Posterior vena cava (tissue), 2 donors: ENCODE data around the gene RNF157. TPM values are rescaled to one million over a fixed set of nuclear protein-coding genes. Genes with fewer than 3 reads are reported as not detected.

Experiments
- DNase-seq: peaks from one replicate; pipeline ENCODE4 v3.0.0-alpha.2; 2020; ENCODE audit warnings: low spot score
- intact Hi-C, 2 donors: fragments of 100-400 bp; cut with DNase I; formaldehyde crosslinking; loops; one replicate each; pipeline versions ENCODE4 v1.14.1 to v1.14.2; 2022 to 2023
- total RNA-seq, 2 donors: library from RNA; stranded (reverse); fragmentation: NEBNext Ultra II Directional; extraction: Animal tissue kit (Norgen Biotek cat#: 25700); gene quantifications; one replicate each; pipeline ENCODE4 v1.2.1, GENCODE V29; 2021
- donor health status: DM: yes; HTN: yes; CAD: no.
- donor health status: DM: yes; HTN: yes; CAD: no.

The RNF157 gene
- total RNA-seq, 2 donors from 2014 or later: 1.9 TPM

GRCh38 chr17:76174037-76174436 is 66.3 kb downstream of the RNF157 start:
- intact Hi-C loops: no loop called here
- DNase-seq: no peak

- intact Hi-C loops: no loop called here
- no peak for DNase-seq
Observed at GRCh38 chr17:76173474-76173873, 66.8 kb downstream of the RNF157 start.

GRCh38 chr17:76171706-76172105 is 68.6 kb downstream of the RNF157 start:
- intact Hi-C loops: no loop called here
- no peak for DNase-seq

- DNase-seq: no peak
- intact Hi-C loops: no loop called here
Observed at GRCh38 chr17:76170114-76170513, 70.2 kb downstream of the RNF157 start.

- intact Hi-C loops: no loop called here
- DNase-seq: peak; percentile 64
Observed at GRCh38 chr17:76166906-76167305, 73.4 kb downstream of the RNF157 start.

- intact Hi-C loops: no loop called here
- peak; percentile 48 for DNase-seq
Observed at GRCh38 chr17:76166168-76166567, 74.1 kb downstream of the RNF157 start.

- no peak for DNase-seq
- intact Hi-C loops: no loop called here
Observed at GRCh38 chr17:76164331-76164730, 76.0 kb downstream of the RNF157 start.

GRCh38 chr17:76163919-76164318 is 76.4 kb downstream of the RNF157 start:
- no peak for DNase-seq
- intact Hi-C loops: no loop called here

DNA sequence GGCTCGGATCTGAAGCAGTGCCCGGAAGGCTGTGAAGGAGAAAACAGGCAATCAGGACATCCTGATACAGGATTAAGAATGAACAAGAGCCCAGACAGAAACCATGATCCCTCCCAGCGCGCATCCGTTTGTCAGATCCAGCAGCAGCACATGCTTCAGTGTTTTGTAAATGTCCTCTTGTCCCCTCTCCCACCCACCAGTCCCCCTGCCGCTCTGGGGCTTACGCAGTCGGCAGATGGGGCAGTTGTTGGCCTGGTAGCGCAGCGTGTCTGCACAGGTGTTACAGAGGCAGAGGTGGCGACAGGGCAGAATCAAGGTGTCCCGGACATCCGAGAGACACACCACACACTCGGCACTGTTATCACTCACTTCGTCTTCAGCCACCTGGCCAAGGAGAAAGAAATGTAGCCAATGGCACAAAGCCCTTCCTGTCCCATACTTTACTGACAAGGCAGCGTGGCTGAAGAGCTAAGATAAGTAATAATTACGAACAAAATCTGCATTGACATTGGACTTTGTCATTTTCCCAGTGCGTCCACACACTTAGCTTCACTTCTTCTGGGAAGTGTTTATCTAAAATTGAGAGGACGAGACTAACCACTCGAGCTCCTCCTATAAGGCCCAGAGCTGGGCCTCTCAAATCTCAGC is 78.5 kb downstream of the RNF157 start:
- peak; percentile 31 for DNase-seq
- intact Hi-C loops: no loop called here

GRCh38 chr17:76160896-76161528 is 79.3 kb downstream of the RNF157 start:
- DNase-seq: no peak
- intact Hi-C loops: no loop called here

DNA sequence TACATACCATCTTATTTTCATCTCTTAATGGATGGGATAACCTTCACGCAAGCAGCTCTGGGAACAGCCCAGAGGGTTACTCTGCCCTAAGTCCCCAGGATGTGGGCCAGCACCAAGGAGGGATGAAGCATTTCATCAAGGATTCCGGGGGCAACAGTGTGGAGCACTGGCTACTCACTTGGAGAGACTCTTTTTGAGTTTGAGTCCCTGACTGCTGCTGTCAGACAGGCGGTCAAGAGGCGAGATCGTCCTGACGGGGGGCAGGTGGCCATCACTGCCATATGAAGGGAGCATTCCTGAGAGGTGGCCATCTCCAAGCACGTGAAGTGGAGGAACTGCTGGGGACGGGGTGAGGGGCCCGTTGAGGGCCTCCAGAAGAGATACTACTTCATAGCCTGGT is 81.1 kb downstream of the RNF157 start:
- intact Hi-C loops: no loop called here
- peak; percentile 38 for DNase-seq

- no peak for DNase-seq
- intact Hi-C loops: no loop called here
Observed at GRCh38 chr17:76157759-76158158, 82.5 kb downstream of the RNF157 start.

DNA sequence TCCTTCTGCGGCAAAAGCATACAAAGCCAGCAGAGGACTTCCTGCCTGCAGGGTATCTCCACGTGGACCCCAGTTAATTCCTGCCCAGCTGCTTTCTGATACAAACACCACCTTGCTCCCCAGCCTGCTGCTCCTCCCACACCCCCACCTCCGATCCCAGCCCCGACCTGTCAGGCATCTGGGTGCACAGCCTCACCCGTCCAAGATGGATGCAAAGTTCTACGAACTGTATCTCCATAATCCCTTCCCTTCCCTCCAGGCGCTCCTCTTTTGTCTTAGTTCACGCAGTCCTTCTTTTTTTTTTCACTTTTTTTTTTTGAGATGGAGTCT is 83.7 kb downstream of the RNF157 start:
- intact Hi-C loops: no loop called here
- DNase-seq: peak; percentile 25

DNA sequence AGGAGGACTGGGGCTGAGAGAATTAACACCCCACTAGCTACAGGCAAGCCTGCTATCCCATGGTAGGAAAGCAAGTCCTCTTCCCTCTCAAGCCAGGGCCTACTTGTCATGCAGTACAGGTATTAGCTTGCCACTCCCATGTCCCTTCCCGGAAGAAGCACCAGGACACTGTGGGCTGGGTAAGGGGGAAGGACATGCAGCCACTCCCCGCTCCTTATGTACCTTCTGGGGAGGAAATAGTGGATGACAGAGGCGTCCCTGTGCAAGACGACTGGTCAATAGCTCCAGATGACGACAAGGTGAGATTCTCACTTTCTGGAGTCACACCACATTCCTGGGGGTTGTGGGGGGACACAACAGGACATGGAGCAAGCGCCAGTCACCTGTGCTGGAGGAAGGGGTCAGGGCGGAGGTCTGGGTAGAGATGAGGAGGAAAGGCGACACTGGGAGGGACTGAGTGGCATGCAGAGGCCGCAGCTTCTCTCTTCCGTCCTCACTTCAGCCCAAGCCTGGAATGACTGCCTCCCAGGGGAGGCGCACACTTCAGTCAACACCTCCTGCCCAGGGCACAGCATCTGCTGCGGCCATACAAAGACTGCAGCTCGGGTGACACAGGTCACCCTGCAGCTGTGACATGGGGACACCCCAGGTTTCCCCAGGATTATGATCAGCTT is 84.2 kb downstream of the RNF157 start:
- intact Hi-C loops: no loop called here
- peak; percentile 71 for DNase-seq

DNA sequence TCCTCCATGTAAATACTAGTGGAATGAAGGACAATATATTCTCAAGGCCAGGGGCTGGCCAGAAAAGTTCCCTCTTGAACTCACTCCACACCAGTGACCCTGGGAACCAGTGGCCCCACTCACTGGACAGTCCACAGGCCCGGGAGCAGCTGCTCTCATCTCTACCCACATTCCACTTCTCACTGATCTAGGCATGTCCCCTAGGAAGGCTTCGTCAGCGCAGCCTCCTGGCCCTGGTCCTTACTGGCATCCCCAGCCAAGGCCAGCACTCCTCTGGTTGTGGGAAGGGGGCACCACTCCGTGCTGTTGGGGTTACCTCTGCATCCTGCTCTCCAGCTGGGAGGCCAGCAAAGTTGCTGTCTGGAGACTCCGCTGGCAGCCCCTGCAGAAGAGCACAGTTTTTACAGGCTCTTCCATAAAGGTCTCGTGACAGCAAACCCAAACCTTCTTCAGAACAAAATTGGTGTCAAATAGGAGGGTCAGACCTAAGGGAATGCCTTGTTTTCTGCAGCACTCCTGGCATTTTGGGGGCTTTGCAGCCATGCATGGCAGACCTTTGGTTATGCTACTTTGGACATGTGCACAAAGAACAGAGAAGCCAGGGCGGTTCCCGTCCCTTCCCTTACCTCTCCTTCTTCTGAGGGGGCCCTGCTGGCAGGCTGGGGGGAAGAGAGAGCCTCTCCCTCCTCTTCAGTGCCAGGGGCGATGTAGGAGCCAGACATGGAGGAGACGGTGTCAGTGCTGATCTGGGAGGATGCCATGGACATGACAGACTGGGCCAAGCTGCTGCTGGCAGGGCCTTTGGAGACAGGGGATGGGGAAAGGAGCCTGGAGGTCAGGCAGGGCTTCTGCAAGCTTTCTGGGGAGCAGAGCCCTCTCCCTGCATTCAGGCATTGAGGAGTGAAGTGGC is 85.1 kb downstream of the RNF157 start:
- intact Hi-C loops: loop anchor here in 1 of 2 donors (5.0 kb wide), 1 partner anchor 567 kb away; no protein-coding TSS in a partner anchor
- DNase-seq: peak; percentile 60

GRCh38 chr17:76154292-76154691 is 86.0 kb downstream of the RNF157 start:
- intact Hi-C loops: loop anchor here in 1 of 2 donors (5.0 kb wide), 1 partner anchor 568 kb away; no protein-coding TSS in a partner anchor
- DNase-seq: no peak

GRCh38 chr17:76153640-76154039 is 86.7 kb downstream of the RNF157 start:
- intact Hi-C loops: loop anchor here in 1 of 2 donors (5.0 kb wide), 1 partner anchor 569 kb away; no protein-coding TSS in a partner anchor
- peak; percentile 73 for DNase-seq

GRCh38 chr17:76153202-76153601 is 87.1 kb downstream of the RNF157 start:
- intact Hi-C loops: loop anchor here in 1 of 2 donors (5.0 kb wide), 1 partner anchor 569 kb away; no protein-coding TSS in a partner anchor
- peak; percentile 44 for DNase-seq

- intact Hi-C loops: loop anchor here in 1 of 2 donors (5.0 kb wide), 1 partner anchor 570 kb away; no protein-coding TSS in a partner anchor
- DNase-seq: peak; percentile 67
Observed at GRCh38 chr17:76152591-76152990, 87.7 kb downstream of the RNF157 start.
